ENCODE data around the gene C9orf78.
A peak's percentile ranks its signal among the peaks of the same experiment; 100 is the strongest.

Gene C9orf78

GRCh38 chr9:129822898-129823541, 12.1 kb downstream of the C9orf78 start:
- TF ChIP-seq CTCF (IDR thresholded peaks at IDR 0.05; ENCODE audit: insufficient read depth, low read depth, low read length, missing control alignments) = no peak
- peak overlapping the region; percentile 69 for H3K4me3 ChIP-seq (ENCODE audit: low read length)
- DNase-seq (ENCODE audit: low read depth) = peak; percentile 32

GRCh38 chr9:129816501-129817435, 18.3 kb downstream of the C9orf78 start:
- no peak overlapping the region for H3K4me3 ChIP-seq (ENCODE audit: low read length)
- TF ChIP-seq CTCF (IDR thresholded peaks at IDR 0.05; ENCODE audit: insufficient read depth, low read depth, low read length, missing control alignments) = no peak
- no peak for DNase-seq (ENCODE audit: low read depth)

- no peak overlapping the region for H3K4me3 ChIP-seq (ENCODE audit: low read length)
- no peak for DNase-seq (ENCODE audit: low read depth)
- TF ChIP-seq CTCF (IDR thresholded peaks at IDR 0.05; ENCODE audit: insufficient read depth, low read depth, low read length, missing control alignments) = no peak
Observed at GRCh38 chr9:129815278-129815677, 19.8 kb downstream of the C9orf78 start.

- TF ChIP-seq CTCF (IDR thresholded peaks at IDR 0.05; ENCODE audit: insufficient read depth, low read depth, low read length, missing control alignments) = no peak
- no peak for DNase-seq (ENCODE audit: low read depth)
- no peak overlapping the region for H3K4me3 ChIP-seq (ENCODE audit: low read length)
Observed at GRCh38 chr9:129814432-129815223, 20.4 kb downstream of the C9orf78 start.

GRCh38 chr9:129813661-129814060, 21.4 kb downstream of the C9orf78 start:
- no peak for DNase-seq (ENCODE audit: low read depth)
- no peak for TF ChIP-seq CTCF (IDR thresholded peaks at IDR 0.05; ENCODE audit: insufficient read depth, low read depth, low read length, missing control alignments)
- no peak overlapping the region for H3K4me3 ChIP-seq (ENCODE audit: low read length)

GRCh38 chr9:129812385-129812784, 22.7 kb downstream of the C9orf78 start:
- H3K4me3 ChIP-seq (ENCODE audit: low read length) = no peak overlapping the region
- no peak for DNase-seq (ENCODE audit: low read depth)
- no peak for TF ChIP-seq CTCF (IDR thresholded peaks at IDR 0.05; ENCODE audit: insufficient read depth, low read depth, low read length, missing control alignments)

All from epithelial cell of esophagus (primary cell).